Measurements from ENCODE around the gene RFX2.

DNA sequence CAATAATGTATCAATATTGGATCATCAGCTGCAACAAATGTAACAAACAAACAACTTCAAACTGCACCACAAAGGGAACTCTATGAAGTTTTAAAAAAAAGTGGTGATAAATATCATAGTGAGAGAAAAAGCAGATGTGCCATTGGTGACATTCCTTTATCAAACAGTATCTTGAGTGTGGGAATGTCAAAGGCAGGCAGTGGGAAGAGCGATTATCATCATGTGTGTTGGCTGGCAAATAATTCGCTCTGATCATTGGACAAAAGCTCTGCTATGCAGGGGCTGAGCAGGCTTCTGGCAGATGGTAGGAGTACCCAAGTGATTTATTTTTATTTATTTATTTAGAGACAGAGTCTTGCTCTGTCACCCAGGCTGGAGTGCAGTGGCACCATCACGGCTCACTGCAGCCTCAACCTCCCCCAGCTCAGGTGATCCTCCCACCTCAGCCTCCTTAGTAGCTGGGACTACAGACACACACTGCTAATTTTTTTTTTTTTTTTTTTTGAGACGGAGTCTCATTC, 76.5 kb downstream of the RFX2 start:
- TF ChIP-seq, protein P1, sequence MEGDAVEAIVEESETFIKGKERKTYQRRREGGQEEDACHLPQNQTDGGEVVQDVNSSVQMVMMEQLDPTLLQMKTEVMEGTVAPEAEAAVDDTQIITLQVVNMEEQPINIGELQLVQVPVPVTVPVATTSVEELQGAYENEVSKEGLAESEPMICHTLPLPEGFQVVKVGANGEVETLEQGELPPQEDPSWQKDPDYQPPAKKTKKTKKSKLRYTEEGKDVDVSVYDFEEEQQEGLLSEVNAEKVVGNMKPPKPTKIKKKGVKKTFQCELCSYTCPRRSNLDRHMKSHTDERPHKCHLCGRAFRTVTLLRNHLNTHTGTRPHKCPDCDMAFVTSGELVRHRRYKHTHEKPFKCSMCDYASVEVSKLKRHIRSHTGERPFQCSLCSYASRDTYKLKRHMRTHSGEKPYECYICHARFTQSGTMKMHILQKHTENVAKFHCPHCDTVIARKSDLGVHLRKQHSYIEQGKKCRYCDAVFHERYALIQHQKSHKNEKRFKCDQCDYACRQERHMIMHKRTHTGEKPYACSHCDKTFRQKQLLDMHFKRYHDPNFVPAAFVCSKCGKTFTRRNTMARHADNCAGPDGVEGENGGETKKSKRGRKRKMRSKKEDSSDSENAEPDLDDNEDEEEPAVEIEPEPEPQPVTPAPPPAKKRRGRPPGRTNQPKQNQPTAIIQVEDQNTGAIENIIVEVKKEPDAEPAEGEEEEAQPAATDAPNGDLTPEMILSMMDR (IDR thresholded peaks at IDR 0.05; ENCODE audit: insufficient read depth, low read depth, low read length) = no peak
- no peak for TF ChIP-seq EZH2 (IDR thresholded peaks at IDR 0.05; ENCODE audit: insufficient read depth, low read length)
